K562 (cell line): ENCODE data around the gene GSDME. TPM values are rescaled to one million over a fixed set of nuclear protein-coding genes. Genes with fewer than 3 reads are reported as not detected.

Source experiments
- ATAC-seq: fragments of 200-7000 bp; cut with Tn5 transposase; 3 replicates; pipeline ENCODE4 v1.9.1; 2020; ENCODE audit warnings: moderate library complexity
- BruUV-seq: library from RNA; stranded (reverse); fragments of 400-500 nt; replicated peaks from 2 replicates; lab custom pipeline; 2021; lab: Mats Ljungman, UMichigan
- CTCF ChIA-PET: fragments of 300-600 bp; formaldehyde crosslinking; extraction: SDS; loops from one replicate; lab custom pipeline; 2021; ENCODE audit warnings: low intra/inter-chr PET ratio; lab: Yijun Ruan, JAX
- POLR2A ChIA-PET: fragments of 300-600, 350-650 bp; sonication (Branson Sonifier 250); formaldehyde crosslinking; extraction: SDS; loops from one replicate; lab custom pipeline; 2021; ENCODE audit warnings: antibody characterized with exemption, inconsistent platforms; lab: Yijun Ruan, JAX
- DNase-seq, 4 experiments: peaks; one replicate each; pipeline versions ENCODE4 v3.0.0 to v3.0.0-alpha.2; 2011 to 2018; ENCODE audit warnings: low spot score in 3 of 4, mixed read lengths in 3 of 4; ENCODE audit errors: extremely low read depth in 1 of 4
- FAIRE-seq: peaks from 2 replicates; lab custom pipeline; 2011; peaks lifted over from hg19 to GRCh38; lab: Jason Lieb, UNC
- H2AFZ ChIP-seq: 2 replicates; pipeline ENCODE4 v1.6.0; 2011; ENCODE audit warnings: low read depth, low read length, control low read depth, inconsistent platforms
- H3K27ac ChIP-seq: fragments of 200-600 bp; 3 replicates; pipeline ENCODE4 v1.8.0; 2011; ENCODE audit warnings: low read depth, mild to moderate bottlenecking, control low read depth, inconsistent platforms, low read length, moderate library complexity, mixed read lengths; ENCODE audit errors: extremely low read depth
- H3K27me3 ChIP-seq, 2 experiments: fragments of 300-600 bp in 1 of 2; 2 replicates in 1 of 2; 3 replicates in 1 of 2; pipeline versions ENCODE4 v1.6.0 to v1.8.0; 2011; ENCODE audit warnings: inconsistent platforms in 2 of 2, low read length in 2 of 2, mild to moderate bottlenecking in 1 of 2, mixed read lengths in 1 of 2, moderate library complexity in 1 of 2; ENCODE audit not compliant: control insufficient read depth in 2 of 2, insufficient read depth in 2 of 2
- H3K36me3 ChIP-seq: fragments of 300-600 bp; 3 replicates; pipeline ENCODE4 v1.8.0; 2011; ENCODE audit warnings: mild to moderate bottlenecking, low read length, inconsistent platforms; ENCODE audit not compliant: control insufficient read depth, insufficient read depth
- H3K4me1 ChIP-seq, 2 experiments: fragments of 200-600 bp in 1 of 2; replicated peaks in 1 of 2; 2 replicates in 1 of 2; 3 replicates in 1 of 2; pipeline versions ENCODE4 v1.5.1 to v1.8.0; 2011; ENCODE audit warnings: inconsistent platforms in 2 of 2, low read length in 2 of 2, mild to moderate bottlenecking in 1 of 2, mixed read lengths in 1 of 2, moderate library complexity in 1 of 2; ENCODE audit not compliant: control insufficient read depth in 2 of 2, insufficient read depth in 2 of 2
- H3K4me2 ChIP-seq: 2 replicates; pipeline ENCODE4 v1.6.1; 2011; ENCODE audit warnings: low read length, control low read depth, inconsistent platforms, mixed read lengths; ENCODE audit not compliant: insufficient read depth
- H3K4me3 ChIP-seq: fragments of 200-600 bp; sonication (generic), shearing (Covaris generic); 2 replicates; pipeline ENCODE4 v1.5.1; 2016; ENCODE audit warnings: control low read depth, inconsistent platforms
- H3K79me2 ChIP-seq: fragments of 200-600 bp; 3 replicates; pipeline ENCODE4 v1.8.0; 2011; ENCODE audit warnings: low read length, inconsistent platforms; ENCODE audit not compliant: control insufficient read depth, insufficient read depth
- H3K9ac ChIP-seq, 2 experiments: 2 replicates each; pipeline versions ENCODE4 v1.6.0 to v1.6.1; 2011; ENCODE audit warnings: low read depth in 2 of 2, low read length in 2 of 2, control low read depth in 1 of 2, inconsistent platforms in 1 of 2, mild to moderate bottlenecking in 1 of 2, mixed read lengths in 1 of 2; ENCODE audit not compliant: insufficient read depth in 1 of 2
- H3K9me1 ChIP-seq: one replicate; pipeline ENCODE4 v1.6.0; 2011; ENCODE audit warnings: inconsistent platforms, mild to moderate bottlenecking, low read length, moderate library complexity; ENCODE audit not compliant: control insufficient read depth, insufficient read depth
- H3K9me3 ChIP-seq: replicated peaks from 2 replicates; pipeline ENCODE4 v1.5.1; 2011; ENCODE audit warnings: low read depth, low read length, inconsistent platforms; ENCODE audit not compliant: control insufficient read depth, insufficient read depth
- H4K20me1 ChIP-seq: replicated peaks from 2 replicates; pipeline ENCODE4 v1.6.1; 2011; ENCODE audit warnings: low read length, inconsistent platforms, mixed read lengths; ENCODE audit not compliant: control insufficient read depth, insufficient read depth
- ARNT ChIP-seq, 2 experiments: fragments of 450-650 bp; IDR thresholded peaks; 2 replicates each; pipeline ENCODE4 v1.6.1; 2016; ENCODE audit warnings: mild to moderate bottlenecking in 1 of 2
- FOSL1 ChIP-seq: fragments of 200-800 bp; sonication (Bioruptor generic); conservative IDR thresholded peaks from 2 replicates; pipeline ENCODE4 v1.6.1; 2016; ENCODE audit warnings: missing genetic modification characterization, missing compliant biosample characterization
- NFXL1 ChIP-seq: fragments of 450-650 bp; formaldehyde crosslinking; IDR thresholded peaks from 2 replicates; pipeline ENCODE4 v1.4.0; 2021; ENCODE audit warnings: mild to moderate bottlenecking
- TAF7 ChIP-seq: fragments of 450-650 bp; IDR thresholded peaks from 2 replicates; pipeline ENCODE4 v1.6.1; 2016; ENCODE audit warnings: missing genetic modification characterization, missing compliant biosample characterization
- U2AF1 ChIP-seq: fragments of 200-400 bp; formaldehyde crosslinking; optimal IDR thresholded peaks from 2 replicates; pipeline ENCODE3; 2017; ENCODE audit warnings: mild to moderate bottlenecking, low read depth, low read length, moderate library complexity
- ZBTB34 ChIP-seq: fragments of 250-450 bp; sonication (Bioruptor Pico); IDR thresholded peaks from 2 replicates; pipeline ENCODE4 v1.8.0; 2021; ENCODE audit warnings: mild to moderate bottlenecking, moderate library complexity
- ZNF507 ChIP-seq: conservative IDR thresholded peaks from 2 replicates; pipeline ENCODE4 v1.6.1; 2017; ENCODE audit warnings: missing genetic modification characterization, missing compliant biosample characterization
- WGBS: fragments of 100-300 bp; shearing (Covaris generic); methylation state at CpG from one replicate; pipeline ENCODE4 v1.1.6; 2016; ENCODE audit warnings: low coverage, mixed read lengths; ENCODE audit not compliant: insufficient coverage; ENCODE audit errors: missing lambda C conversion rate; 5-methylcytosine and 5-hydroxymethylcytosine counted together
- in situ Hi-C: fragments of 300-500 bp; cut with MboI; formaldehyde crosslinking; loops from 4 replicates; pipeline ENCODE4 v1.15.0; 2018; ENCODE audit warnings: inconsistent platforms, mixed read lengths
- intact Hi-C: fragments of 100-400 bp; cut with micrococcal nuclease; formaldehyde crosslinking; loops from 2 replicates; pipeline ENCODE4 v1.14.2; 2022
- polyA plus RNA-seq, 8 experiments: library from polyadenylated mRNA; depleted of rRNA in 4 of 8; stranded (reverse) in 5 of 8; unstranded in 3 of 8; fragments of >200 nt; fragmentation: Nextera tagmentation in 2 of 8; fragmentation: Illumina TruSeq in 1 of 8; extraction: Ambion mirVana in 2 of 8; extraction: Trizol in 1 of 8; gene quantifications; 2 replicates each; pipeline versions ENCODE4 v1.2.1 to v1.2.3, GENCODE V29; 2011 to 2014; ENCODE audit warnings: inconsistent platforms in 1 of 8, missing spikeins in 1 of 8
- total RNA-seq, 7 experiments: library from RNA; depleted of rRNA in 6 of 7; stranded (reverse); fragments of >200 nt in 6 of 7; fragmentation: Illumina TruSeq in 2 of 7; extraction: Trizol in 2 of 7; gene quantifications; 2 replicates each; pipeline versions ENCODE4 v1.2.1 to v1.2.3, GENCODE V29; 2011 to 2021; ENCODE audit warnings: low replicate concordance in 1 of 7
- TF ChIP-seq, protein P1 (sequence below): sonication (generic); formaldehyde crosslinking; IDR thresholded peaks from 2 replicates; pipeline ENCODE4 v1.8.1; 2023; ENCODE audit warnings: missing genetic modification reagents, mild to moderate bottlenecking, borderline replicate concordance

GSDME gene
- total and polyA plus RNA-seq, 9 of the 15 experiments (the other 6 are each of a cell fraction or from before 2014, with no cell fraction given), result 0.37 to 1.9 (median 0.62) TPM

- in situ Hi-C loops, result no loop called here
- Histone ChIP-seq H3K27me3 (peaks cover 22 to 46% of the 10 kb centered on the region in 2 experiments), H3K4me2 (no peak overlapping the region), H3K9ac (no peak overlapping the region), H2AFZ (no peak overlapping the region), H3K79me2 (no peaks in the 10 kb centered on the region), H3K36me3 (no peaks in the 10 kb centered on the region), H3K27ac (no peak overlapping the region), H3K4me3 (no peak overlapping the region), H3K4me1 (peaks cover 0 to 14% of the 10 kb centered on the region in 2 experiments; a peak in 2 of 5 replicates), H4K20me1 (no peaks in the 10 kb centered on the region), H3K9me3 (no peaks in the 10 kb centered on the region), H3K9me1 (no peaks in the 10 kb centered on the region)
- CTCF ChIA-PET, result no interaction called here
- WGBS, result 32% methylated on average over 12 of the region's 12 CpGs
- TF ChIP-seq ZBTB34 (CRISPR knock-in tag) (no peak), ZNF507 (tag) (no peak), ARNT (IDR thresholded peaks at IDR 0.05) (no peak), NFXL1 (CRISPR knock-in tag) (no peak), FOSL1 (tag) (0 out of 2 replicates have a peak, but pooled peaks have one; percentile 36), TAF7 (no peak), U2AF1 (no peak)
- TF ChIP-seq, protein P1, sequence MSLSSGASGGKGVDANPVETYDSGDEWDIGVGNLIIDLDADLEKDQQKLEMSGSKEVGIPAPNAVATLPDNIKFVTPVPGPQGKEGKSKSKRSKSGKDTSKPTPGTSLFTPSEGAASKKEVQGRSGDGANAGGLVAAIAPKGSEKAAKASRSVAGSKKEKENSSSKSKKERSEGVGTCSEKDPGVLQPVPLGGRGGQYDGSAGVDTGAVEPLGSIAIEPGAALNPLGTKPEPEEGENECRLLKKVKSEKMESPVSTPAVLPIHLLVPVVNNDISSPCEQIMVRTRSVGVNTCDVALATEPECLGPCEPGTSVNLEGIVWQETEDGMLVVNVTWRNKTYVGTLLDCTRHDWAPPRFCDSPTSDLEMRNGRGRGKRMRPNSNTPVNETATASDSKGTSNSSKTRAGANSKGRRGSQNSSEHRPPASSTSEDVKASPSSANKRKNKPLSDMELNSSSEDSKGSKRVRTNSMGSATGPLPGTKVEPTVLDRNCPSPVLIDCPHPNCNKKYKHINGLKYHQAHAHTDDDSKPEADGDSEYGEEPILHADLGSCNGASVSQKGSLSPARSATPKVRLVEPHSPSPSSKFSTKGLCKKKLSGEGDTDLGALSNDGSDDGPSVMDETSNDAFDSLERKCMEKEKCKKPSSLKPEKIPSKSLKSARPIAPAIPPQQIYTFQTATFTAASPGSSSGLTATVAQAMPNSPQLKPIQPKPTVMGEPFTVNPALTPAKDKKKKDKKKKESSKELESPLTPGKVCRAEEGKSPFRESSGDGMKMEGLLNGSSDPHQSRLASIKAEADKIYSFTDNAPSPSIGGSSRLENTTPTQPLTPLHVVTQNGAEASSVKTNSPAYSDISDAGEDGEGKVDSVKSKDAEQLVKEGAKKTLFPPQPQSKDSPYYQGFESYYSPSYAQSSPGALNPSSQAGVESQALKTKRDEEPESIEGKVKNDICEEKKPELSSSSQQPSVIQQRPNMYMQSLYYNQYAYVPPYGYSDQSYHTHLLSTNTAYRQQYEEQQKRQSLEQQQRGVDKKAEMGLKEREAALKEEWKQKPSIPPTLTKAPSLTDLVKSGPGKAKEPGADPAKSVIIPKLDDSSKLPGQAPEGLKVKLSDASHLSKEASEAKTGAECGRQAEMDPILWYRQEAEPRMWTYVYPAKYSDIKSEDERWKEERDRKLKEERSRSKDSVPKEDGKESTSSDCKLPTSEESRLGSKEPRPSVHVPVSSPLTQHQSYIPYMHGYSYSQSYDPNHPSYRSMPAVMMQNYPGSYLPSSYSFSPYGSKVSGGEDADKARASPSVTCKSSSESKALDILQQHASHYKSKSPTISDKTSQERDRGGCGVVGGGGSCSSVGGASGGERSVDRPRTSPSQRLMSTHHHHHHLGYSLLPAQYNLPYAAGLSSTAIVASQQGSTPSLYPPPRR (CRISPR knock-in tag), result no peak
- POLR2A ChIA-PET, result interaction anchor here (0.9 to 1.8 kb wide), 2 partner anchors 9 to 12 kb away, joined by 3 to 6 read pairs; no protein-coding TSS in a partner anchor
- FAIRE-seq (no peak), ATAC-seq (no peak), DNase-seq (no peak)
- BruUV-seq, result no TSS peak
- intact Hi-C loops, result no loop called here
Measured at GRCh38 chr7:24755541-24756407, 1.5 kb downstream of the GSDME start.
